HUES48 (cell line): ENCODE results near the gene KCTD13.

Source experiments
- H3K27ac ChIP-seq: one replicate; pipeline ENCODE4 v1.7.0; 2013; ENCODE audit warnings: low read depth, low read length, inconsistent platforms
- H3K27me3 ChIP-seq: 2 replicates; pipeline ENCODE4 v1.6.1; 2013; ENCODE audit warnings: mild to moderate bottlenecking, low read length; ENCODE audit not compliant: control insufficient read depth, insufficient read depth
- H3K36me3 ChIP-seq: 2 replicates; pipeline ENCODE4 v1.6.1; 2013; ENCODE audit warnings: low read length; ENCODE audit not compliant: control insufficient read depth, insufficient read depth
- H3K4me1 ChIP-seq: 2 replicates; pipeline ENCODE4 v1.6.1; 2013; ENCODE audit warnings: mild to moderate bottlenecking, low read length; ENCODE audit not compliant: control insufficient read depth, insufficient read depth
- H3K4me3 ChIP-seq: 2 replicates; pipeline ENCODE4 v1.5.1; 2013; ENCODE audit warnings: mild to moderate bottlenecking, low read depth, low read length
- H3K9ac ChIP-seq: 2 replicates; pipeline ENCODE4 v1.6.1; 2013; ENCODE audit warnings: mild to moderate bottlenecking, low read depth, low read length, moderate library complexity
- H3K9me3 ChIP-seq: 2 replicates; pipeline ENCODE4 v1.6.1; 2013; ENCODE audit warnings: low read length; ENCODE audit not compliant: control insufficient read depth, insufficient read depth

The KCTD13 gene

DNA sequence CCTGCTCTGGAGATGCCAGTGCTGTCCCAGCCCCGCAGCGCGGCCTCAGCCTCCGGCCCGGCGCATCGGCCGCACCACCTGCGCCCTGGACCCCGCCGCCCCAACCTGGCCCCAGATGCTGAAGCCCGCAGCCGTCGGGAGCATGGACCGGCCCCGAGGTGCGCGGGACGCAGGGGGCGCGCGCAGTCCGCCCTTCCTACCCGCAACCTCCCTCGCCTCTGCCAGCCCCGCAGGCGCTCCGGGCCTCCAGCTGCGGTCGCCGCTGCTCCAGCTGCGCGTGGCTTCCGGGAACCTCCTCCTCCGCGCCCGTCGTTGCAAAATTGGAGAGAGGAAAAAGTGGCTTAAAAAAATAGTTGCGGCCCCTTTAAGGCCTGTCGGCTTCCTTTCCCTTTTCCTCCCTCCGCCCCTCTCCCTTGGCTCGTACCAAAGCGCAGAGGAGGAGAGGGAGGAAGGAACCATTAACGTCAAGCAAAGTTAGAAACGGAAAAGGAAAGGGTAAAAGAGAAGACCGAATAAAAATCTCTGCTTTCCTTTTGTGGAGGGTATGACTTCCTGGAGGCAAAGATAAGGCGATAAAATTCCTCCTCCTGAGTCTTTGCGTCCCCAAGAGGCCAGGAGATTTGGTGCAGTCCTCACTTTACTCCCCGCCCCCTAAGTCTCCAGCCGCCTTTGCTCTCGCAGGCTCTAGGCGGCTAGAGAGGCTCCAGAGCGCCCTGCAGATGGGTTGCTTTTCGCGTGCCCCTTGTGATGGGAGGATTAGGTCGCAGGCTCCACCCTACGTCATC is 63.0 kb downstream of the KCTD13 start, which contains the start of gene CDIPT:
CDIPT (minus strand) TSS at position 343 of the 785 bp plus-strand sequence. CDS start 369 bp downstream, outside the sequence.
- Histone ChIP-seq H3K9me3 (no peaks in the 10 kb centered on the region), H3K4me3 (peak within 1 kb of the TSS; percentile 97), H3K9ac (peak within 1 kb of the TSS; percentile 99), H3K27ac (peak within 1 kb of the TSS; percentile 99), H3K4me1 (peaks cover 4% of the 10 kb centered on the region; the same call in 1 of the 2 replicates), H3K27me3 (no peaks in the 10 kb centered on the region), H3K36me3 (peaks cover 30% of the 10 kb centered on the region)

GRCh38 chr16:29862383-29862883 is 63.6 kb downstream of the KCTD13 start:
- Histone ChIP-seq H3K27me3 (no peaks in the 10 kb centered on the region), H3K27ac (peak overlapping the region; percentile 99), H3K4me3 (peak overlapping the region; percentile 97), H3K36me3 (peaks cover 30% of the 10 kb centered on the region), H3K4me1 (peaks cover 4% of the 10 kb centered on the region; the same call in 1 of the 2 replicates), H3K9me3 (no peaks in the 10 kb centered on the region), H3K9ac (peak overlapping the region; percentile 99; the same call in 1 of the 2 replicates)

DNA sequence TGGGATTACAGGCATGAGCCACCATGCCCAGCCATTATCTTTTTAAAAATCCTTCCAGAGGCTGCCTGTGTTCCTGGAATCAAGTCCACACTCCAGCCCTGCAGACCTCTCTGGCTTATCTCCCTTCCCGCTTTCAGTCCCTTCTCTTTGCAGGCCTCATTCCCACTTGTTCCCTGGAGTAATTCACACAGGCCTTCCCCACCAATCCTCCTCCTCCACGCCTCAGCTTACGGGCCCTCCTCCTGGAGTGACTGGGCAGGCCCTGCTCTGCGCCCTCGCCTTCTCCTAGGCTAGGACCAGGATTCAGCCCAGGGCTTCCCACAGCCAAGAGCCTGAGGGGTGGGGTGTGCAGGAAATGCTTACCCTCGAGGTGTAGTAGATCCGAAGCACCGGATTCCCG is 65.8 kb downstream of the KCTD13 start:
- no peaks in the 10 kb centered on the region for H3K9me3 ChIP-seq
- no peaks in the 10 kb centered on the region for H3K27me3 ChIP-seq
- H3K27ac ChIP-seq, result no peak overlapping the region
- peaks cover 30% of the 10 kb centered on the region for H3K36me3 ChIP-seq
- peaks cover 4% of the 10 kb centered on the region; the same call in 1 of the 2 replicates for H3K4me1 ChIP-seq
- no peak overlapping the region for H3K9ac ChIP-seq
- H3K4me3 ChIP-seq, result no peak overlapping the region

- no peak overlapping the region for H3K4me3 ChIP-seq
- peaks cover 4% of the 10 kb centered on the region; the same call in 1 of the 2 replicates for H3K4me1 ChIP-seq
- no peaks in the 10 kb centered on the region for H3K9me3 ChIP-seq
- peaks cover 30% of the 10 kb centered on the region for H3K36me3 ChIP-seq
- no peaks in the 10 kb centered on the region for H3K27me3 ChIP-seq
- no peak overlapping the region for H3K9ac ChIP-seq
- no peak overlapping the region for H3K27ac ChIP-seq
These were observed 67.1 kb downstream of the KCTD13 start for GRCh38 chr16:29858974-29859373.

GRCh38 chr16:29858149-29858849 is 67.7 kb downstream of the KCTD13 start:
- H3K4me3 ChIP-seq, result no peak overlapping the region
- no peaks in the 10 kb centered on the region for H3K27me3 ChIP-seq
- H3K9me3 ChIP-seq, result no peaks in the 10 kb centered on the region
- H3K27ac ChIP-seq, result no peak overlapping the region
- no peak overlapping the region for H3K9ac ChIP-seq
- no peaks in the 10 kb centered on the region for H3K4me1 ChIP-seq
- peaks cover 30% of the 10 kb centered on the region for H3K36me3 ChIP-seq

- no peaks in the 10 kb centered on the region for H3K9me3 ChIP-seq
- no peak overlapping the region for H3K4me3 ChIP-seq
- no peak overlapping the region for H3K27ac ChIP-seq
- no peak overlapping the region for H3K9ac ChIP-seq
- no peaks in the 10 kb centered on the region for H3K4me1 ChIP-seq
- H3K27me3 ChIP-seq, result no peaks in the 10 kb centered on the region
- H3K36me3 ChIP-seq, result peaks cover 30% of the 10 kb centered on the region
These were observed 68.8 kb downstream of the KCTD13 start for GRCh38 chr16:29857133-29857760.
